Uterus (tissue), 2 donors: ENCODE results near the gene ZC2HC1B.

Experiments
- CTCF ChIP-seq, 4 experiments: fragments of 200-600 bp in 2 of 4; fragments of 450-650 bp in 2 of 4; sonication (generic) in 2 of 4; IDR thresholded peaks; one replicate each; pipeline ENCODE4 v1.5.1; 2016 to 2019; ENCODE audit warnings: antibody characterized with exemption in 4 of 4, mild to moderate bottlenecking in 2 of 4, moderate library complexity in 1 of 4
- POLR2A ChIP-seq, 2 donors: fragments of 450-650 bp; IDR thresholded peaks; one replicate each; pipeline ENCODE4 v1.6.1; 2016; ENCODE audit warnings: antibody characterized with exemption in 2 of 2, mild to moderate bottlenecking in 1 of 2, moderate library complexity in 1 of 2

GRCh38 chr6:143823548-143823947 is 40.7 kb upstream of the ZC2HC1B start:
- TF ChIP-seq CTCF (IDR thresholded peaks at IDR 0.05): no peak
- TF ChIP-seq POLR2A (IDR thresholded peaks at IDR 0.05): no peak
